Endodermal cell (in vitro differentiated cells): ENCODE results near the gene UBE2H. TPM values are rescaled to one million over a fixed set of nuclear protein-coding genes. Genes with fewer than 3 reads are reported as not detected.
"Not testable (repeated sequence)": the region's sequence is repeated elsewhere in the genome, so short reads cannot be mapped to it uniquely, and the experiment has no call there.

Experiments used
- DNase-seq: peaks from one replicate; pipeline ENCODE4 v3.0.0-alpha.2; 2017
- H3K27ac ChIP-seq: 2 replicates; pipeline ENCODE4 v1.5.1; 2013; ENCODE audit warnings: mild to moderate bottlenecking, low read depth, low read length, moderate library complexity
- H3K27me3 ChIP-seq: 2 replicates; pipeline ENCODE4 v1.6.1; 2013; ENCODE audit warnings: mild to moderate bottlenecking, low read length, moderate library complexity; ENCODE audit not compliant: insufficient read depth, control insufficient read depth, poor library complexity, severe bottlenecking
- H3K36me3 ChIP-seq: 2 replicates; pipeline ENCODE4 v1.7.0; 2013; ENCODE audit warnings: mild to moderate bottlenecking, low read length, moderate library complexity; ENCODE audit not compliant: control insufficient read depth, insufficient read depth
- H3K4me1 ChIP-seq: one replicate; pipeline ENCODE4 v1.7.0; 2013; ENCODE audit warnings: low read length; ENCODE audit not compliant: control insufficient read depth, insufficient read depth
- H3K4me3 ChIP-seq: 2 replicates; pipeline ENCODE4 v1.5.1; 2013; ENCODE audit warnings: mild to moderate bottlenecking, low read length, moderate library complexity
- H3K9ac ChIP-seq: 2 replicates; pipeline ENCODE4 v1.6.1; 2013; ENCODE audit warnings: mild to moderate bottlenecking, low read length, moderate library complexity; ENCODE audit not compliant: poor library complexity, severe bottlenecking; ENCODE audit errors: extremely low read depth
- H3K9me3 ChIP-seq: 2 replicates; pipeline ENCODE4 v1.6.1; 2013; ENCODE audit warnings: mild to moderate bottlenecking, low read length, moderate library complexity; ENCODE audit not compliant: control insufficient read depth
- H3K27ac Mint-ChIP-seq: 2 replicates; pipeline ENCODE4 v1.8.0; 2020; ENCODE audit warnings: mixed read lengths
- H3K27me3 Mint-ChIP-seq: 2 replicates; pipeline ENCODE4 v1.8.0; 2021; ENCODE audit warnings: mild to moderate bottlenecking, mixed read lengths; ENCODE audit not compliant: insufficient read depth
- H3K36me3 Mint-ChIP-seq: 2 replicates; pipeline ENCODE4 v1.8.0; 2020; ENCODE audit warnings: low read depth, mixed read lengths
- H3K4me1 Mint-ChIP-seq: 2 replicates; pipeline ENCODE4 v1.8.0; 2020; ENCODE audit warnings: mixed read lengths
- H3K4me3 Mint-ChIP-seq: 2 replicates; pipeline ENCODE4 v1.8.0; 2020; ENCODE audit warnings: mild to moderate bottlenecking, moderate library complexity, mixed read lengths
- H3K9me3 Mint-ChIP-seq: 2 replicates; pipeline ENCODE4 v1.8.0; 2020; ENCODE audit warnings: mild to moderate bottlenecking, mixed read lengths
- WGBS, 2 experiments: methylation state at CpG; one replicate each; pipeline versions ENCODE4 v1.1.5 to v1.1.7; 2013; ENCODE audit warnings: missing lambda C conversion rate in 2 of 2, mixed read lengths in 1 of 2; ENCODE audit not compliant: insufficient coverage in 1 of 2, insufficient read length in 1 of 2; 5-methylcytosine and 5-hydroxymethylcytosine counted together
- total RNA-seq, 2 donors: library from RNA; stranded (reverse); fragmentation: NEBNext Ultra II Directional in 1 of 2; extraction: Animal tissue kit (Norgen Biotek cat#: 25700) in 1 of 2; gene quantifications; 2 replicates in 1 of 2; 3 replicates in 1 of 2; pipeline ENCODE4 v1.2.1, GENCODE V29; 2021
- TF ChIP-seq, protein P1 (sequence below): fragments of 200-600 bp; sonication (generic); conservative IDR thresholded peaks from 2 replicates; pipeline ENCODE4 v1.5.0; 2021; ENCODE audit warnings: antibody characterized with exemption, mild to moderate bottlenecking

Gene UBE2H
- total RNA-seq, 2 donors from 2014 or later: 74.5 to 74.7 TPM

GRCh38 chr7:129864042-129864441 is 88.7 kb downstream of the UBE2H start:
- no peak for DNase-seq
- Histone ChIP-seq H3K9me3 (no peaks in the 10 kb centered on the region), H3K27ac (no peak overlapping the region), H3K4me3 (no peak overlapping the region), H3K4me1 (no peaks in the 10 kb centered on the region), H3K27me3 (no peaks in the 10 kb centered on the region), H3K36me3 (peaks cover 10% of the 10 kb centered on the region), H3K9ac (no peak overlapping the region)
- Mint-ChIP-seq H3K36me3 (peaks cover 9% of the 10 kb centered on the region), H3K9me3 (peaks cover 2% of the 10 kb centered on the region), H3K27ac (no peak overlapping the region), H3K27me3 (no peaks in the 10 kb centered on the region), H3K4me1 (peaks cover 17% of the 10 kb centered on the region), H3K4me3 (no peak overlapping the region)
- 98 to 100% methylated on average over 2 to 3 of the region's 3 CpGs for WGBS, 2 experiments
- TF ChIP-seq, protein P1, sequence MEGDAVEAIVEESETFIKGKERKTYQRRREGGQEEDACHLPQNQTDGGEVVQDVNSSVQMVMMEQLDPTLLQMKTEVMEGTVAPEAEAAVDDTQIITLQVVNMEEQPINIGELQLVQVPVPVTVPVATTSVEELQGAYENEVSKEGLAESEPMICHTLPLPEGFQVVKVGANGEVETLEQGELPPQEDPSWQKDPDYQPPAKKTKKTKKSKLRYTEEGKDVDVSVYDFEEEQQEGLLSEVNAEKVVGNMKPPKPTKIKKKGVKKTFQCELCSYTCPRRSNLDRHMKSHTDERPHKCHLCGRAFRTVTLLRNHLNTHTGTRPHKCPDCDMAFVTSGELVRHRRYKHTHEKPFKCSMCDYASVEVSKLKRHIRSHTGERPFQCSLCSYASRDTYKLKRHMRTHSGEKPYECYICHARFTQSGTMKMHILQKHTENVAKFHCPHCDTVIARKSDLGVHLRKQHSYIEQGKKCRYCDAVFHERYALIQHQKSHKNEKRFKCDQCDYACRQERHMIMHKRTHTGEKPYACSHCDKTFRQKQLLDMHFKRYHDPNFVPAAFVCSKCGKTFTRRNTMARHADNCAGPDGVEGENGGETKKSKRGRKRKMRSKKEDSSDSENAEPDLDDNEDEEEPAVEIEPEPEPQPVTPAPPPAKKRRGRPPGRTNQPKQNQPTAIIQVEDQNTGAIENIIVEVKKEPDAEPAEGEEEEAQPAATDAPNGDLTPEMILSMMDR: no peak

DNA sequence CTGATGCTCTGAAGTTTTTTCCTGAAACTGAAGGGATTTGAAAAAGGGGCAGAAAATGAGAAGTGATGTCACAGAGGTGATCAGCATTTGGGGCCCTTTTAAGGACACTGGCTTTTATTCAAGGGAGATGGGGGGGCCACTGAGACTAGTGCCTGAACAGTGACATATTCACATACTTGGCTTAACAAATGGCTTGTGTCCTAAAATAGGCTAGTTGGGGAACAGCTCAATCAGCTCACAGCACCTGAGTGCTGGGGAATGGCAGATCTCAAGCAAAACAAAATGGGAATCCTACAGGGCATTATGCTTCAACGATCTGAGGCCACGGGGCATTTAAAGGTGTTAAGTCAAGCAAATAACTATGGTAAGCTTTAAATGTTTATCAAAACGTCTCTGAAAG is 90.1 kb downstream of the UBE2H start:
- Mint-ChIP-seq H3K27me3 (no peaks in the 10 kb centered on the region), H3K9me3 (peaks cover 1% of the 10 kb centered on the region), H3K27ac (peak overlapping the region; percentile 42), H3K4me3 (no peak overlapping the region), H3K4me1 (peaks cover 17% of the 10 kb centered on the region), H3K36me3 (peaks cover 3% of the 10 kb centered on the region)
- Histone ChIP-seq H3K9me3 (no peaks in the 10 kb centered on the region), H3K4me3 (no peak overlapping the region), H3K27ac (no peak overlapping the region), H3K36me3 (peaks cover 22% of the 10 kb centered on the region), H3K9ac (no peak overlapping the region), H3K27me3 (no peaks in the 10 kb centered on the region), H3K4me1 (no peaks in the 10 kb centered on the region)
- TF ChIP-seq, protein P1: no peak
- WGBS, 2 experiments: 34 to 53% methylated on average over 2 to 3 of the region's 3 CpGs
- DNase-seq: peak; percentile 76

DNA sequence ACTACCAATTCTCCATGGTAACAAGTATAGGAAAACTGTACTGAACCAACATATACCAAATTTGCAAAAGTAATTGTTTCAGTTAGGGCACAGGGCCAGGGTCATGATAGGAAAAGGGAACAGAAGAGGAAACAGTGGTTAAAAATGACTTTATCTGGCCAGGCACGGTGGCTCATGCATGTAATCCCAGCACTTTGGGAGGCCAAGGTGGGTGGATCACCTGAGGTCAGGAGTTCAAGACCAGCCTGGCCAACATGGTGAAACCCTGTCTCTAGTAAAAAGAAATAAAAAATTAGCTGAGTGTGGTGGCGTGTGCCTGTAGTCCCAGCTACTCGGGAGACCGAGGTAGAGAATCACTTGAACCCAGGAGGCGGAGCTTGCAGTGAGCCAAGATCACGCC is 92.0 kb downstream of the UBE2H start:
- 96 to 97% methylated on average over 5 to 6 of the region's 6 CpGs for WGBS, 2 experiments
- H3K36me3 Mint-ChIP-seq: peaks cover 11% of the 10 kb centered on the region
- not testable (repeated sequence) for H3K27ac ChIP-seq, H3K9me3 Mint-ChIP-seq, H3K27ac Mint-ChIP-seq, H3K27me3 ChIP-seq, H3K9ac ChIP-seq, DNase-seq, H3K27me3 Mint-ChIP-seq, H3K4me3 ChIP-seq, H3K9me3 ChIP-seq, H3K4me3 Mint-ChIP-seq, H3K4me1 ChIP-seq
- peaks cover 17% of the 10 kb centered on the region for H3K4me1 Mint-ChIP-seq
- H3K36me3 ChIP-seq: peaks cover 22% of the 10 kb centered on the region

DNA sequence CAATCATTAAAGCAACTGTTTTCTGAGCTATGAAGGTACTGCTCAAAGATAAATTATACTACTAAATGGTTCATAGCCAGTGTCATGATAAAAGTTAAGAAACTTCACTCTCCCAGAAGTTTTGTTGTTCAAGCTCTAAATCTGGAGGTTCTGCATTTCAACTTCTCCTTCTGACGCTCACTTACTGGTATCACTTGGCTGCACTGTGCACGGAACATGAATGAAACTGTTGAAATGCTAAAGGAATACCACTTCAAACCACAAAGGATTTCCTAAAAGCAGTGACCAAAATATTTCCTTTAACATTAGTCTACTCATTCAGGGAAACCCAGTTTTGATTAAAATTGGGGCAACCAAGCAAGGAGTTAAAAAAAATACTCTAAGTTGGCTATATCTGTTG is 93.6 kb downstream of the UBE2H start:
- Mint-ChIP-seq H3K4me1 (peaks cover 17% of the 10 kb centered on the region), H3K4me3 (no peak overlapping the region), H3K27ac (no peak overlapping the region), H3K9me3 (no peaks in the 10 kb centered on the region), H3K36me3 (peaks cover 10% of the 10 kb centered on the region), H3K27me3 (no peaks in the 10 kb centered on the region)
- Histone ChIP-seq H3K4me1 (no peaks in the 10 kb centered on the region), H3K4me3 (no peak overlapping the region), H3K36me3 (peaks cover 22% of the 10 kb centered on the region), H3K9ac (no peak overlapping the region), H3K27me3 (no peaks in the 10 kb centered on the region), H3K9me3 (no peaks in the 10 kb centered on the region), H3K27ac (no peak overlapping the region)
- no peak for DNase-seq
- TF ChIP-seq, protein P1: no peak
- WGBS, 2 experiments: 92 to 100% methylated on average over 2 of the region's 2 CpGs
